IMR-90 (cell line): ENCODE measurements around the gene PC. TPM values are rescaled to one million over a fixed set of nuclear protein-coding genes. Genes with fewer than 3 reads are reported as not detected.

Source experiments
- ATAC-seq: fragments of 200-7000 bp; cut with Tn5 transposase; 2 replicates; pipeline ENCODE4 v1.9.1; 2020; ENCODE audit warnings: low read depth, mild to moderate bottlenecking, moderate library complexity
- BruUV-seq: library from RNA; stranded (reverse); fragments of 400-500 nt; replicated peaks from 2 replicates; lab custom pipeline; 2021; lab: Mats Ljungman, UMichigan
- CTCF ChIA-PET: fragments of 300-600 bp; formaldehyde crosslinking; extraction: SDS; loops from one replicate; lab custom pipeline; 2021; ENCODE audit warnings: antibody characterized with exemption; lab: Yijun Ruan, JAX
- POLR2A ChIA-PET: fragments of 300-600 bp; sonication (Branson Sonifier 250); formaldehyde crosslinking; loops from one replicate; lab custom pipeline; 2022; ENCODE audit warnings: antibody characterized with exemption; ENCODE audit not compliant: unreplicated experiment; lab: Charles Lee
- DNase-seq: peaks from one replicate; pipeline ENCODE4 v3.0.0; 2013
- H2AFZ ChIP-seq: replicated peaks from 2 replicates; pipeline ENCODE3; 2013; ENCODE audit warnings: low read length, mild to moderate bottlenecking; ENCODE audit not compliant: poor library complexity
- H2AK5ac ChIP-seq: 2 replicates; pipeline ENCODE4 v1.6.1; 2013; ENCODE audit warnings: low read depth, low read length, inconsistent platforms
- H2AK9ac ChIP-seq: replicated peaks from 2 replicates; pipeline ENCODE3; 2013; ENCODE audit warnings: mild to moderate bottlenecking, low read depth, low read length, moderate library complexity; ENCODE audit not compliant: poor library complexity
- H2BK120ac ChIP-seq: 2 replicates; pipeline ENCODE4 v1.6.1; 2013; ENCODE audit warnings: low read depth, low read length, inconsistent platforms
- H2BK15ac ChIP-seq: 3 replicates; pipeline ENCODE4 v1.6.1; 2013; ENCODE audit warnings: low read depth, low read length, inconsistent platforms
- H2BK20ac ChIP-seq: 2 replicates; pipeline ENCODE4 v1.6.1; 2013; ENCODE audit warnings: low read depth, mild to moderate bottlenecking, inconsistent platforms, low read length, moderate library complexity
- H2BK5ac ChIP-seq: 2 replicates; pipeline ENCODE4 v1.6.1; 2013; ENCODE audit warnings: mild to moderate bottlenecking, low read depth, low read length, inconsistent platforms; ENCODE audit not compliant: poor library complexity, severe bottlenecking
- H3K14ac ChIP-seq: replicated peaks from 2 replicates; pipeline ENCODE4 v1.6.1; 2013; ENCODE audit warnings: low read depth, low read length, inconsistent platforms
- H3K18ac ChIP-seq: 2 replicates; pipeline ENCODE4 v1.6.1; 2013; ENCODE audit warnings: low read depth, low read length, control low read depth
- H3K23ac ChIP-seq: 2 replicates; pipeline ENCODE4 v1.6.1; 2013; ENCODE audit warnings: low read depth, low read length, inconsistent platforms
- H3K27ac ChIP-seq: 2 replicates; pipeline ENCODE4 v1.5.1; 2013; ENCODE audit warnings: mild to moderate bottlenecking, control low read depth, low read length; ENCODE audit not compliant: insufficient read depth
- H3K27me3 ChIP-seq: 2 replicates; pipeline ENCODE4 v1.6.1; 2013; ENCODE audit warnings: low read length; ENCODE audit not compliant: control insufficient read depth, insufficient read depth
- H3K36me3 ChIP-seq: 2 replicates; pipeline ENCODE4 v1.6.1; 2013; ENCODE audit warnings: low read length, mixed read lengths; ENCODE audit not compliant: control insufficient read depth, insufficient read depth
- H3K4ac ChIP-seq: 2 replicates; pipeline ENCODE4 v1.6.1; 2013; ENCODE audit warnings: low read depth, low read length, inconsistent platforms
- H3K4me1 ChIP-seq: 2 replicates; pipeline ENCODE4 v1.6.1; 2013; ENCODE audit warnings: low read length, mixed read lengths; ENCODE audit not compliant: control insufficient read depth, insufficient read depth
- H3K4me2 ChIP-seq: 2 replicates; pipeline ENCODE4 v1.6.1; 2013; ENCODE audit warnings: low read depth, mild to moderate bottlenecking, control low read depth, low read length, moderate library complexity
- H3K4me3 ChIP-seq: 2 replicates; pipeline ENCODE4 v1.5.1; 2013; ENCODE audit warnings: low read depth, mild to moderate bottlenecking, control low read depth, low read length, moderate library complexity; ENCODE audit not compliant: insufficient read depth
- H3K56ac ChIP-seq: 2 replicates; pipeline ENCODE4 v1.6.1; 2013; ENCODE audit warnings: low read length, inconsistent platforms; ENCODE audit not compliant: insufficient read depth; ENCODE audit errors: extremely low read depth
- H3K79me1 ChIP-seq, 2 experiments: 2 replicates each; pipeline ENCODE4 v1.6.1; 2013; ENCODE audit warnings: low read length in 2 of 2, inconsistent platforms in 1 of 2, low read depth in 1 of 2
- H3K9ac ChIP-seq: 2 replicates; pipeline ENCODE4 v1.6.1; 2013; ENCODE audit warnings: low read depth, low read length, control low read depth
- H3K9me1 ChIP-seq: 2 replicates; pipeline ENCODE4 v1.6.1; 2013; ENCODE audit warnings: low read length, inconsistent platforms; ENCODE audit not compliant: insufficient read depth
- H3K9me3 ChIP-seq: 2 replicates; pipeline ENCODE4 v1.6.1; 2013; ENCODE audit warnings: low read length; ENCODE audit not compliant: control insufficient read depth, insufficient read depth
- H4K20me1 ChIP-seq: 2 replicates; pipeline ENCODE4 v1.6.1; 2013; ENCODE audit warnings: low read length, inconsistent platforms; ENCODE audit not compliant: insufficient read depth
- H4K5ac ChIP-seq: 2 replicates; pipeline ENCODE4 v1.6.1; 2013; ENCODE audit warnings: mild to moderate bottlenecking, low read depth, low read length, control low read depth
- H4K8ac ChIP-seq, 2 experiments: 2 replicates each; pipeline ENCODE4 v1.6.1; 2013; ENCODE audit warnings: low read depth in 2 of 2, low read length in 2 of 2, control low read depth in 1 of 2, inconsistent platforms in 1 of 2
- H4K91ac ChIP-seq: 2 replicates; pipeline ENCODE4 v1.6.1; 2013; ENCODE audit warnings: low read depth, low read length, inconsistent platforms; ENCODE audit not compliant: insufficient read depth
- CEBPB ChIP-seq: IDR thresholded peaks from 2 replicates; pipeline ENCODE4 v1.6.1; 2012; ENCODE audit warnings: low read depth, low read length, improper control_type of control experiment
- CHD1 ChIP-seq: IDR thresholded peaks from 2 replicates; pipeline ENCODE4 v1.6.1; 2012; ENCODE audit warnings: low read depth, low read length, improper control_type of control experiment
- CTCF ChIP-seq: conservative IDR thresholded peaks from 2 replicates; pipeline ENCODE4 v1.5.1; 2012; ENCODE audit warnings: mild to moderate bottlenecking, low read depth, low read length, improper control_type of control experiment
- MAFK ChIP-seq: IDR thresholded peaks from 2 replicates; pipeline ENCODE4 v1.6.1; 2012; ENCODE audit warnings: low read depth, low read length, improper control_type of control experiment
- POLR2A ChIP-seq: IDR thresholded peaks from 2 replicates; pipeline ENCODE4 v1.6.1; 2012; ENCODE audit warnings: mild to moderate bottlenecking, low read depth, low read length
- RCOR1 ChIP-seq: IDR thresholded peaks from 2 replicates; pipeline ENCODE4 v1.6.1; 2012; ENCODE audit warnings: mild to moderate bottlenecking, low read length, improper control_type of control experiment; ENCODE audit not compliant: insufficient replicate concordance
- WGBS, 2 experiments: methylation state at CpG; one replicate each; pipeline versions ENCODE4 v1.1.5 to v1.1.7; 2013; ENCODE audit warnings: missing lambda C conversion rate in 2 of 2; ENCODE audit not compliant: insufficient read length in 1 of 2; ENCODE audit errors: extremely low coverage in 2 of 2; 5-methylcytosine and 5-hydroxymethylcytosine counted together
- dilution Hi-C: fragments of 300-500 bp; cut with HindIII; formaldehyde crosslinking; loops from one replicate; pipeline ENCODE4 v1.14.3; 2018; ENCODE audit warnings: low sequenced_read_pairs; ENCODE audit not compliant: unreplicated experiment
- in situ Hi-C: fragments of 300-500 bp; cut with MboI; formaldehyde crosslinking; loops from 3 replicates; pipeline ENCODE4 v1.14.3; 2019; ENCODE audit warnings: low sequenced_read_pairs, inconsistent platforms, mixed read lengths
- intact Hi-C: fragments of 100-400 bp; cut with micrococcal nuclease; formaldehyde crosslinking; loops from 2 replicates; pipeline ENCODE4 v1.10.0; 2022
- polyA plus RNA-seq, 3 experiments: library from polyadenylated mRNA; depleted of rRNA; stranded (reverse); fragments of >200 nt; gene quantifications; 2 replicates each; pipeline ENCODE4 v1.2.3, GENCODE V29; 2012; ENCODE audit warnings: low replicate concordance in 1 of 3
- total RNA-seq: library from RNA; depleted of rRNA; stranded (reverse); fragments of >200 nt; gene quantifications from 2 replicates; pipeline ENCODE4 v1.2.3, GENCODE V29; 2012

PC gene
- total and polyA plus RNA-seq, 2 of the 4 experiments (the other 2 are of a cell fraction): 13.6 to 15.7 TPM

DNA sequence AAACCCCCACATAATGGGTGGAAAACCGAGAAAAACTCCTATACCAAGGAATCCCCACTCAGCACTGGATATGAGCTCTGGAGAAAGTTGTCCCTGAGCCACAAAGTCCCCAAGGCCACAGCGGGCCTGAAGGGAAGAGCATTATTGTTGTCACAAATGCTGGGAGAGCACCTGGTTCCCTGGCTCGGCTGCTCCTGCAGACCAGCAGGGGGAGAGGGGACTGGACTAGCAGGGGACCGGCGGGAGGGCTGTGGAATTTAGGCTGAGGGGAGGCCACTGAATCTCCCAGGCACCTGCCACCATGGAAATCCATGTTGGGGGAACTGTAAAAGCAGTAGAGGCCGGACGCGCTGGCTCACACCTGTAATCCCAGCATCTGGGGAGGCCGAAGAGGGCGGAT, 7.0 kb downstream of the PC start:
- no peak overlapping the region for H3K56ac ChIP-seq
- intact Hi-C loops: no loop called here
- H2BK15ac ChIP-seq: no peak overlapping the region
- no peak overlapping the region for H3K23ac ChIP-seq
- no peaks in the 10 kb centered on the region for H3K9me3 ChIP-seq
- ChIA-PET POLR2A (no interaction called here), CTCF (no interaction called here)
- H2AK5ac ChIP-seq: peak overlapping the region; percentile 5; the same call in 1 of the 2 replicates
- WGBS, 2 experiments: 92% methylated on average over 2 of the region's 10 CpGs; no CpG with 5 or more reads in 1 of the 2 experiments
- ATAC-seq: no peak
- no peak overlapping the region for H3K4me2 ChIP-seq
- H2BK5ac ChIP-seq: no peak overlapping the region
- H3K27ac ChIP-seq: no peak overlapping the region
- no peaks in the 10 kb centered on the region for H4K20me1 ChIP-seq
- no peak overlapping the region for H3K14ac ChIP-seq
- no peak overlapping the region for H4K91ac ChIP-seq
- dilution Hi-C loops: no loop called here
- H3K4ac ChIP-seq: no peak overlapping the region
- in situ Hi-C loops: no loop called here
- peaks cover 24% of the 10 kb centered on the region for H3K9me1 ChIP-seq
- no peak overlapping the region for H3K9ac ChIP-seq
- H3K18ac ChIP-seq: no peak overlapping the region
- no peak overlapping the region for H2AFZ ChIP-seq
- no peak overlapping the region for H2BK20ac ChIP-seq
- no peak overlapping the region for H3K4me3 ChIP-seq
- peaks cover 0 to 39% of the 10 kb centered on the region in 2 experiments for H3K79me1 ChIP-seq
- peaks cover 19% of the 10 kb centered on the region; the same call in 1 of the 2 replicates for H3K36me3 ChIP-seq
- no peak overlapping the region for H4K5ac ChIP-seq
- DNase-seq: no peak
- peaks cover 13% of the 10 kb centered on the region for H3K4me1 ChIP-seq
- no peaks in the 10 kb centered on the region for H3K27me3 ChIP-seq
- no peak overlapping the region for H2BK120ac ChIP-seq
- no peak for TF ChIP-seq CHD1
- TF ChIP-seq RCOR1: no peak
- no peak for TF ChIP-seq MAFK
- no peak for TF ChIP-seq CEBPB
- TF ChIP-seq POLR2A: no peak
- no peak for TF ChIP-seq CTCF
- H2AK9ac ChIP-seq: no peak overlapping the region
- BruUV-seq: no TSS peak
- no peak overlapping the region for H4K8ac ChIP-seq
